Upper lobe of left lung (tissue), 6 donors: Measurements from ENCODE around the gene LYRM2. TPM values are rescaled to one million over a fixed set of nuclear protein-coding genes. Genes with fewer than 3 reads are reported as not detected.

Experiments
- ATAC-seq, 2 donors: fragments of 200-7000 bp; cut with Tn5 transposase; one replicate each; pipeline ENCODE4 v1.9.1; 2022; ENCODE audit warnings: mild to moderate bottlenecking in 2 of 2, moderate library complexity in 2 of 2; ENCODE audit not compliant: low FRiP score in 2 of 2
- DNase-seq, 2 donors: peaks; one replicate each; pipeline ENCODE4 v3.0.0-alpha.2; 2019 to 2020
- H3K27ac ChIP-seq, 4 donors: fragments of 200-600 bp; sonication (generic); one replicate each; pipeline ENCODE4 v1.5.1; 2016 to 2019
- H3K27me3 ChIP-seq, 4 donors: fragments of 200-600 bp; sonication (generic); one replicate each; pipeline ENCODE4 v1.5.1; 2017 to 2019
- H3K36me3 ChIP-seq, 4 donors: fragments of 200-600 bp; sonication (generic); one replicate each; pipeline ENCODE4 v1.5.1; 2016 to 2019
- H3K4me1 ChIP-seq, 4 donors: fragments of 200-600 bp; sonication (generic); one replicate each; pipeline ENCODE4 v1.5.1; 2018 to 2019
- H3K4me3 ChIP-seq, 4 donors: fragments of 200-600 bp; sonication (generic); one replicate each; pipeline ENCODE4 v1.5.1; 2017 to 2019; ENCODE audit warnings: mild to moderate bottlenecking in 2 of 4, moderate library complexity in 1 of 4
- H3K9me3 ChIP-seq, 4 donors: fragments of 200-600 bp; sonication (generic); one replicate each; pipeline ENCODE4 v1.5.1; 2018 to 2019
- EP300 ChIP-seq, 4 donors: sonication (generic); formaldehyde crosslinking; IDR thresholded peaks; one replicate each; pipeline ENCODE4 v1.5.1; 2017; ENCODE audit warnings: antibody characterized with exemption in 4 of 4, control low read depth in 2 of 4
- POLR2A ChIP-seq, 4 donors: fragments of 450-650 bp; IDR thresholded peaks; one replicate each; pipeline ENCODE4 v1.5.1; 2016 to 2017; ENCODE audit warnings: antibody characterized with exemption in 4 of 4, mild to moderate bottlenecking in 2 of 4
- POLR2AphosphoS5 ChIP-seq, 2 donors: sonication (generic); formaldehyde crosslinking; IDR thresholded peaks; one replicate each; pipeline ENCODE4 v1.5.1; 2017; ENCODE audit warnings: antibody characterized with exemption in 2 of 2
- WGBS, 2 donors: methylation state at CpG; one replicate each; pipeline ENCODE4 v1.1.5; 2017 to 2018; 5-methylcytosine and 5-hydroxymethylcytosine counted together
- total RNA-seq, 6 donors: library from RNA; depleted of rRNA in 4 of 6; stranded (reverse); fragments of >200 nt in 4 of 6; gene quantifications; one replicate each; pipeline versions ENCODE4 v1.1.0 to v1.2.1, GENCODE V29; 2016 to 2021
- TF ChIP-seq, protein P1 (sequence below), 6 experiments: fragments of 450-650 bp in 4 of 6; fragments of 200-600 bp in 2 of 6; sonication (generic) in 2 of 6; IDR thresholded peaks; one replicate each; pipeline ENCODE4 v1.5.1; 2016 to 2019; ENCODE audit warnings: antibody characterized with exemption in 6 of 6
- donor health status: DM: no; HTN: no; CAD: no; lungs with moderate emphysema.
- donor health status: DM: no; HTN: yes; CAD: no; lungs with severe emphysema.

LYRM2 gene
- total RNA-seq, 6 donors from 2014 or later: 7.3 to 32.4 (median 22.2) TPM

DNA sequence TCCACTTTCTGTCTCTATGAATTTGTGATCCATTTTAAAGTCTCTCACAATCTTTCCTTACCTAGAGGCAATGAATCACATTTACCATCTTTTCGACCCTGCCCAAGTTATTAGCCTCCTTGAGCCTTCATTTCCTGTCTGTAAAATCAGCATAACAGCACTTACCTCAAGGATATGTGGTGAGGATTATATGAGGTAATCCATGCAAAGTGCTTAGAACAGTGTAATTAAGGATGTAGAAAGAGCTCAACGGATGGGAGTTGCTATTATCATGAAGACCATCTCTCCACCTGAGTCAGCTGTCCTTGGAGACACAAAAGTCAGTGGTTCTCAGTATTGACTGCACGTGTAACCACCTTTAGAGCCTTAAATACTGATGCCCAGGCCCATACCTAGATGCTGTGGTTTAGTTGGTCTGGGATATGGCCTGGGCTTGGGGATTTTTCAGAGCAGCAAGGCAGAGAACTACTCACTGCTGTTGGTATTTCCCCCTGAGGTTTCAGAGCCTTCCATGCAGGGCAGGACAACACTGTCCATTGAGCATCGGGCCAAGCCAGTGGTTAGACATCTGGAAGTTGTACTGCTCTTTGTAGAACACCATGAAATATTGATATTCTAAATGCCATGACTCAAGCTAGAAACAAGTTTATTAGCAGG lies 55.8 kb downstream of the LYRM2 start:
- no peaks in the 10 kb centered on the region for H3K27me3 ChIP-seq
- TF ChIP-seq POLR2A (IDR thresholded peaks at IDR 0.05) (no peak), EP300 (IDR thresholded peaks at IDR 0.05) (no peak), POLR2AphosphoS5 (IDR thresholded peaks at IDR 0.05) (no peak)
- TF ChIP-seq, protein P1, sequence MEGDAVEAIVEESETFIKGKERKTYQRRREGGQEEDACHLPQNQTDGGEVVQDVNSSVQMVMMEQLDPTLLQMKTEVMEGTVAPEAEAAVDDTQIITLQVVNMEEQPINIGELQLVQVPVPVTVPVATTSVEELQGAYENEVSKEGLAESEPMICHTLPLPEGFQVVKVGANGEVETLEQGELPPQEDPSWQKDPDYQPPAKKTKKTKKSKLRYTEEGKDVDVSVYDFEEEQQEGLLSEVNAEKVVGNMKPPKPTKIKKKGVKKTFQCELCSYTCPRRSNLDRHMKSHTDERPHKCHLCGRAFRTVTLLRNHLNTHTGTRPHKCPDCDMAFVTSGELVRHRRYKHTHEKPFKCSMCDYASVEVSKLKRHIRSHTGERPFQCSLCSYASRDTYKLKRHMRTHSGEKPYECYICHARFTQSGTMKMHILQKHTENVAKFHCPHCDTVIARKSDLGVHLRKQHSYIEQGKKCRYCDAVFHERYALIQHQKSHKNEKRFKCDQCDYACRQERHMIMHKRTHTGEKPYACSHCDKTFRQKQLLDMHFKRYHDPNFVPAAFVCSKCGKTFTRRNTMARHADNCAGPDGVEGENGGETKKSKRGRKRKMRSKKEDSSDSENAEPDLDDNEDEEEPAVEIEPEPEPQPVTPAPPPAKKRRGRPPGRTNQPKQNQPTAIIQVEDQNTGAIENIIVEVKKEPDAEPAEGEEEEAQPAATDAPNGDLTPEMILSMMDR (IDR thresholded peaks at IDR 0.05): no peak
- no peak overlapping the region for H3K4me3 ChIP-seq
- ATAC-seq: no peak
- WGBS, 2 donors: 77 to 78% methylated on average over 4 of the region's 4 CpGs
- H3K9me3 ChIP-seq: no peaks in the 10 kb centered on the region
- H3K27ac ChIP-seq: no peak overlapping the region
- DNase-seq: no peak
- H3K36me3 ChIP-seq: no peaks in the 10 kb centered on the region
- H3K4me1 ChIP-seq: no peaks in the 10 kb centered on the region

DNA sequence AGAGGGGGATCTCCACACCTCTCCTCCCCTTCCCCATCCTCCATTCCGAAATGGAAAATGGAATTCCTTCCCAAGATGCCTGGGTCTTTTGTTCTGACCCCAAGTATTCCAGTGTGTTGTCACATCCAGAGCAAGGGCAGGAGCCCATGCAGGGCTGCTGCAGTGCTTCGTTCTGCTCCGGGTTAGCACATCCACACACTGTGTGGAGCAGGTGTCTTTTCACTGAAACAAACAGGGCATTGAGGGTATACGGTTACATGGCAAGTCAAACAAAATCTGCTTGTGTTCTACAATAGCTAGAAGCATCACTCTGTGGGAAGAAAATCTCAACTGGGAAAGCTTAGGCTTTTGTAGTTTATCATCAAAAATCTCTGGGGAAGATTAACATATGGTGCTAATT lies 56.9 kb downstream of the LYRM2 start:
- WGBS, 2 donors: 79 to 91% methylated on average over 4 of the region's 4 CpGs
- ATAC-seq (no peak), DNase-seq (no peak)
- no peaks in the 10 kb centered on the region for H3K27me3 ChIP-seq
- no peaks in the 10 kb centered on the region for H3K4me1 ChIP-seq
- H3K4me3 ChIP-seq: no peak overlapping the region
- H3K9me3 ChIP-seq: no peaks in the 10 kb centered on the region
- H3K36me3 ChIP-seq: no peaks in the 10 kb centered on the region
- H3K27ac ChIP-seq: no peak overlapping the region
- TF ChIP-seq POLR2AphosphoS5 (IDR thresholded peaks at IDR 0.05) (no peak), POLR2A (IDR thresholded peaks at IDR 0.05) (no peak), EP300 (IDR thresholded peaks at IDR 0.05) (no peak)
- TF ChIP-seq, protein P1 (IDR thresholded peaks at IDR 0.05): no peak

DNA sequence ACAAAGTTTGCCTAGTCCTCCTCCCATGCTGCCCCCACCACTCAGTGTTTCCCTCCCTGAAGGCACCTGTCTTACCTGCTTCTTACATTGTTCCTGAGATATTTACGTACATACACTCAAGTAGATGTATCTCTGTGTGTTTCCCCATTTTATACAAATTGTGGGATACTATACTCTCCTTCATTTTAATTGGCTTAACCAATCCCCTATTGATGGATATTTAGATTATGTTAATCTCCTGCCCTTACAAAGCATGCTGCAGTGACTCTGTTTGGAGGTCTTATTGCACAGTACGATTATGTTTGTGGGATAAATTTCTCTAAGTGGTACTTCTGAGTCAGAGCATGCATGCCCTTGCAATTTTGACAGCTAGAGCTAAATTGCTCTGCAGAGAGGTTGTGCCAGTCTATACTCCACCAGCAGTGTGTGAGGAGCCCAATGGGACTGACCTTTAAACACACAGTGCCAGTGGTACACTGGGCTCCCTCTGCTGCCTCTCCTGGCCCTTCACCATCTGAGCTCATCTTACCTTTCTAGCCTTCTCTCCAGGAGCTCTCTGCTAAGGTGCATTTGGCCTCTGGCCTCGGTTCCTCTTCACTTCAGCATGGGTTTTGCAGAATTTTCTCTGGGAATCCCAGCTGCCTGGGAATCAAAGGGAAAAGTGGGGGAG lies 57.4 kb downstream of the LYRM2 start:
- DNase-seq: no peak
- TF ChIP-seq POLR2A (IDR thresholded peaks at IDR 0.05) (no peak), POLR2AphosphoS5 (IDR thresholded peaks at IDR 0.05) (no peak), EP300 (IDR thresholded peaks at IDR 0.05) (no peak)
- TF ChIP-seq, protein P1 (IDR thresholded peaks at IDR 0.05): no peak
- 85 to 87% methylated on average over 3 of the region's 3 CpGs for WGBS, 2 donors

DNA sequence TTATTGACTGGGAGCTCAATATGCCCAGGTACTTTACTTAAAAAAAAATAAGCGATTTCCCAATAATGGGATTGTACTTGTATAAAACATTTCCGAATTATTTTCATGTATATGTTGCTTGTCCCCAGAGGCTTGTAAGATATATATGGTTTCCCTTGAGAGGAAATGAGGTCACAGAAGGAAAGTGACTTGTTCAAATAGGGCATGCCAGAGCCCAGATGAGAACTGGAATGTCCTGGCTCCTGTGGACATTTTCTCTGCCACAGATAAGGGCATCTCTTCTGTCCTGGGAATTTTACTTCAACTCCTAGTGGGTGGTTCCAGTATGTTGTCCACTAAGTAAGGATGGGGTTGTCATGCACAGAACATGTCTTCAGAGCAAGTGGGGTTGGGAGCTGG lies 63.0 kb downstream of the LYRM2 start:
- H3K27ac ChIP-seq: no peak overlapping the region
- H3K27me3 ChIP-seq: no peaks in the 10 kb centered on the region
- H3K36me3 ChIP-seq: no peaks in the 10 kb centered on the region
- ATAC-seq (no peak), DNase-seq (no peak)
- no peak overlapping the region for H3K4me3 ChIP-seq
- no peaks in the 10 kb centered on the region for H3K4me1 ChIP-seq
- TF ChIP-seq POLR2A (IDR thresholded peaks at IDR 0.05) (no peak), POLR2AphosphoS5 (IDR thresholded peaks at IDR 0.05) (no peak), EP300 (IDR thresholded peaks at IDR 0.05) (no peak)
- TF ChIP-seq, protein P1 (IDR thresholded peaks at IDR 0.05): no peak
- no peaks in the 10 kb centered on the region for H3K9me3 ChIP-seq
- 89 to 93% methylated on average over 2 of the region's 2 CpGs for WGBS, 2 donors

More for the DNA sequence above, 57.4 kb downstream of the LYRM2 start:
- Histone ChIP-seq H3K4me3 (no peak overlapping the region), H3K27me3 (no peaks in the 10 kb centered on the region), H3K36me3 (no peaks in the 10 kb centered on the region), H3K27ac (no peak overlapping the region), H3K9me3 (no peaks in the 10 kb centered on the region), H3K4me1 (no peaks in the 10 kb centered on the region)
- ATAC-seq: no peak
